GM12875 (cell line): ENCODE data around the gene ZNF609.

Experiments used
- H3K4me3 ChIP-seq: one replicate; pipeline ENCODE4 v1.5.1; 2011; ENCODE audit warnings: low read depth, low read length, control low read depth
- TF ChIP-seq, protein P1 (sequence below): IDR thresholded peaks from 2 replicates; pipeline ENCODE4 v1.5.1; 2011; ENCODE audit warnings: low read depth, mild to moderate bottlenecking, control low read depth, inconsistent platforms, low read length, moderate library complexity, borderline replicate concordance; ENCODE audit not compliant: insufficient read depth

Gene ZNF609

DNA sequence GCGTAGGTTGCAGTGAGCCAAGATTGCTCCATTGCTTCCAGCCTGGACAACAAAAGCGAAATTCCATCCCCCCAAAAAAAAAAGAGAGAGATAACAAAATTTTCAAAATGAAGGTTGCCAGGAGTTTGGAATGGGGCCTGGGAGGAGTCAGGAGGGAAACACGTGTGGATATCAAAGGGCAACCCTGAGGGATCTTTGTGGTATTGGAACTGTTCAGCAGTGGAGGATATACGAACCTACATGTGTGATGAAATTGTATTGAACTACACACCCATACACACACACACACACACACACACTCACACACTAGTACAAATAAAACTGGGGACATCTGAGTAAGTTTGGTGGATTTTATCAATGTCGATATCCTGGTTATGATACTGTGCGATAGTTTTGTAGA is 253.2 kb downstream of the ZNF609 start:
- TF ChIP-seq, protein P1, sequence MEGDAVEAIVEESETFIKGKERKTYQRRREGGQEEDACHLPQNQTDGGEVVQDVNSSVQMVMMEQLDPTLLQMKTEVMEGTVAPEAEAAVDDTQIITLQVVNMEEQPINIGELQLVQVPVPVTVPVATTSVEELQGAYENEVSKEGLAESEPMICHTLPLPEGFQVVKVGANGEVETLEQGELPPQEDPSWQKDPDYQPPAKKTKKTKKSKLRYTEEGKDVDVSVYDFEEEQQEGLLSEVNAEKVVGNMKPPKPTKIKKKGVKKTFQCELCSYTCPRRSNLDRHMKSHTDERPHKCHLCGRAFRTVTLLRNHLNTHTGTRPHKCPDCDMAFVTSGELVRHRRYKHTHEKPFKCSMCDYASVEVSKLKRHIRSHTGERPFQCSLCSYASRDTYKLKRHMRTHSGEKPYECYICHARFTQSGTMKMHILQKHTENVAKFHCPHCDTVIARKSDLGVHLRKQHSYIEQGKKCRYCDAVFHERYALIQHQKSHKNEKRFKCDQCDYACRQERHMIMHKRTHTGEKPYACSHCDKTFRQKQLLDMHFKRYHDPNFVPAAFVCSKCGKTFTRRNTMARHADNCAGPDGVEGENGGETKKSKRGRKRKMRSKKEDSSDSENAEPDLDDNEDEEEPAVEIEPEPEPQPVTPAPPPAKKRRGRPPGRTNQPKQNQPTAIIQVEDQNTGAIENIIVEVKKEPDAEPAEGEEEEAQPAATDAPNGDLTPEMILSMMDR, result no peak
- no peak overlapping the region for H3K4me3 ChIP-seq

GRCh38 chr15:64716452-64716851 is 256.1 kb downstream of the ZNF609 start:
- no peak overlapping the region for H3K4me3 ChIP-seq
- TF ChIP-seq, protein P1, result no peak

GRCh38 chr15:64717130-64717529 is 256.8 kb downstream of the ZNF609 start:
- TF ChIP-seq, protein P1, result no peak
- no peak overlapping the region for H3K4me3 ChIP-seq

DNA sequence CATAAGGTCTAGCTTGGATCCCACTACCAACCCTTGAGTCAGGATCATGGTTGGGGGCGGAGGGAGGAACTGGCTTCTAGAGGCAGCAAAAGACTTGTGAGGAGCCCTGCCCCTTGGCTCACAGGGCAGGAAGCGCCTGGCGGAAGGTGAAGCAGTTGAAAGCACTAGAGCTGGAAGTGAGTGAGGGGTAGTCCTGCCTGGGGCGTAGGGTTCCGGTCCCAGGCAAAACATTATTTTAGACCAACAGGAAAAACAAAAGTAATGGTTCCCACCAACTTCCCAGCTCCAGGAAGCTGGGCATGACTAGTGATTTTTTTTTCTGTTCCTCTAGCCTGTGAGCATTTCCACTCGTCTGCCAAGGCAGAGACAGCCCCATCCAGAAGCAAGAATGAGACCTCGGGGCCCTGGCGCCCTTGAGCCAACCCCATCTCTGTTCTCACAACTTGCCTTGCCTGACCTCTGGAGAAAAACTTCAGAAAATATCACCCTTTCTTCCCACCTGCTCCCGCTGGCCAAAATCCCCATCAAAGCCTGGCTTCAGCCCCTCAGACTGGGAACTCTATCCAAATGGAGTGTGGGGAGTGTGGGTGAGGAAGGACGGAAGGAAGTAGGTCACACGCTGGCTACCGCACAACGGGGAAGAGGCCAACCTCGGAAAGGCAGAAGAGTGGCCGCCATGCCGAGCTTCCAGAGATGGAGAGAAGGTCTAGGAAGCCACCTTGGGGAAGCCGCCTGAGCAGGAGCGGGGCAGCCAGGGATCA is 257.5 kb downstream of the ZNF609 start:
- TF ChIP-seq, protein P1, result no peak

GRCh38 chr15:64720188-64720587 is 259.8 kb downstream of the ZNF609 start:
- TF ChIP-seq, protein P1, result no peak
- H3K4me3 ChIP-seq, result no peak overlapping the region

More for the DNA sequence above, 257.5 kb downstream of the ZNF609 start:
- H3K4me3 ChIP-seq, result no peak overlapping the region

DNA sequence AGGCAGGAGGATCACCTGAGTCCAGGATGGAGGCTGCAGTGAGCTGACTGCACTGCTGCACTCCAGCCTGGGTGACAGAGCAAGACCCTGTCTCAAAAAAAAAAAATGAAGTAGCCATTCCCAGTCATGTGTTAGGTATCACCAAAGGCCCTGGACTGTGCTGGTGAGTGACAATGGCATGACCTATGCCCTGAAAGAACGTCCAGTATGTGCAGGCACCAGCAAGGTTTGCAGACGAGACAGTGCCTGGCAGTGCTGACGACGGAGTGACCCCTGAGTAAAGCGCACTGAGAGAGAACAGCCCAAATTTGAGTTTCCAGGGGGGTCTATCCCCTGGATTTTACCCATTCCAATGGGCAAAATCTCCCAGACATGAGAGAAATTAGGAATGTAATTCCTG is 269.8 kb downstream of the ZNF609 start:
- TF ChIP-seq, protein P1, result no peak
- H3K4me3 ChIP-seq, result no peak overlapping the region
